Endothelial cell (in vitro differentiated cells): Measurements from ENCODE around the gene SQSTM1. TPM values are rescaled to one million over a fixed set of nuclear protein-coding genes. Genes with fewer than 3 reads are reported as not detected.

Experiments
- DNase-seq: peaks from one replicate; pipeline ENCODE4 v3.0.0; 2021; ENCODE audit warnings: low spot score
- H3K27ac Mint-ChIP-seq: one replicate; pipeline ENCODE4 v1.8.0; 2021; ENCODE audit warnings: mixed read lengths, inconsistent platforms; ENCODE audit not compliant: unreplicated experiment
- H3K27me3 Mint-ChIP-seq: one replicate; pipeline ENCODE4 v1.8.0; 2021; ENCODE audit warnings: mild to moderate bottlenecking, moderate library complexity, mixed read lengths, inconsistent platforms; ENCODE audit not compliant: unreplicated experiment
- H3K36me3 Mint-ChIP-seq: one replicate; pipeline ENCODE4 v1.8.0; 2021; ENCODE audit warnings: mild to moderate bottlenecking, low read depth, mixed read lengths, inconsistent platforms; ENCODE audit not compliant: unreplicated experiment
- H3K4me1 Mint-ChIP-seq: one replicate; pipeline ENCODE4 v1.8.0; 2021; ENCODE audit warnings: mild to moderate bottlenecking, mixed read lengths, inconsistent platforms; ENCODE audit not compliant: unreplicated experiment
- H3K4me3 Mint-ChIP-seq: one replicate; pipeline ENCODE4 v1.8.0; 2021; ENCODE audit warnings: mild to moderate bottlenecking, mixed read lengths, inconsistent platforms; ENCODE audit not compliant: unreplicated experiment
- H3K9me3 Mint-ChIP-seq: one replicate; pipeline ENCODE4 v1.8.0; 2021; ENCODE audit warnings: mixed read lengths, inconsistent platforms; ENCODE audit not compliant: unreplicated experiment
- CTCF ChIP-seq: fragments of 200-600 bp; sonication (generic); IDR thresholded peaks from one replicate; pipeline ENCODE4 v1.5.0; 2021; ENCODE audit warnings: antibody characterized with exemption; ENCODE audit not compliant: unreplicated experiment
- total RNA-seq: library from RNA; stranded (reverse); fragmentation: NEBNext Ultra II Directional; extraction: Animal tissue kit (Norgen Biotek cat#: 25700); gene quantifications from one replicate; pipeline ENCODE4 v1.2.1, GENCODE V29; 2021; ENCODE audit not compliant: unreplicated experiment

Gene SQSTM1
- total RNA-seq, 1 donor from 2014 or later: 82.2 TPM

- Mint-ChIP-seq H3K27ac (no peak overlapping the region), H3K4me1 (peaks cover 7% of the 10 kb centered on the region), H3K36me3 (peaks cover 28% of the 10 kb centered on the region), H3K4me3 (peak overlapping the region; percentile 82), H3K9me3 (no peaks in the 10 kb centered on the region), H3K27me3 (peaks cover 22% of the 10 kb centered on the region)
- no peak for DNase-seq
- TF ChIP-seq CTCF: no peak
These were observed 23.0 kb upstream of the SQSTM1 start for GRCh38 chr5:179797741-179798140.

GRCh38 chr5:179798144-179798770 lies 22.4 kb upstream of the SQSTM1 start:
- Mint-ChIP-seq H3K27me3 (peaks cover 20% of the 10 kb centered on the region), H3K36me3 (peaks cover 28% of the 10 kb centered on the region), H3K9me3 (no peaks in the 10 kb centered on the region), H3K4me1 (peaks cover 7% of the 10 kb centered on the region), H3K27ac (no peak overlapping the region), H3K4me3 (no peak overlapping the region)
- no peak for DNase-seq
- no peak for TF ChIP-seq CTCF

GRCh38 chr5:179798771-179799643 lies 21.7 kb upstream of the SQSTM1 start:
- DNase-seq: no peak
- Mint-ChIP-seq H3K27me3 (peaks cover 20% of the 10 kb centered on the region), H3K4me3 (peak overlapping the region; percentile 65), H3K27ac (peak overlapping the region; percentile 9), H3K36me3 (peaks cover 28% of the 10 kb centered on the region), H3K4me1 (peaks cover 7% of the 10 kb centered on the region), H3K9me3 (no peaks in the 10 kb centered on the region)
- TF ChIP-seq CTCF: no peak

- Mint-ChIP-seq H3K27ac (peak overlapping the region; percentile 9), H3K4me3 (peak overlapping the region; percentile 65), H3K9me3 (no peaks in the 10 kb centered on the region), H3K4me1 (peaks cover 8% of the 10 kb centered on the region), H3K27me3 (peaks cover 17% of the 10 kb centered on the region), H3K36me3 (peaks cover 28% of the 10 kb centered on the region)
- DNase-seq: no peak
- no peak for TF ChIP-seq CTCF
These were observed 21.1 kb upstream of the SQSTM1 start for GRCh38 chr5:179799644-179799973.

- H3K27ac Mint-ChIP-seq: no peak overlapping the region
- no peaks in the 10 kb centered on the region for H3K9me3 Mint-ChIP-seq
- TF ChIP-seq CTCF: no peak
- peaks cover 32% of the 10 kb centered on the region for H3K36me3 Mint-ChIP-seq
- H3K4me3 Mint-ChIP-seq: no peak overlapping the region
- no peak for DNase-seq
- peaks cover 18% of the 10 kb centered on the region for H3K27me3 Mint-ChIP-seq
- H3K4me1 Mint-ChIP-seq: peaks cover 14% of the 10 kb centered on the region
These were observed 20.5 kb upstream of the SQSTM1 start for GRCh38 chr5:179800071-179800695.
